Ishikawa (cell line): ENCODE results near the gene AP1S1.

Experiments used
- CEBPB ChIP-seq: IDR thresholded peaks from 2 replicates; pipeline ENCODE4 v1.6.1; 2012
- CREB1 ChIP-seq: IDR thresholded peaks from 2 replicates; pipeline ENCODE4 v1.6.1; 2012; ENCODE audit warnings: low read depth
- EGR1 ChIP-seq: IDR thresholded peaks from 2 replicates; pipeline ENCODE4 v1.6.1; 2012
- EP300 ChIP-seq: IDR thresholded peaks from 2 replicates; pipeline ENCODE4 v1.6.1; 2012; ENCODE audit warnings: borderline replicate concordance
- FOXM1 ChIP-seq: IDR thresholded peaks from 2 replicates; pipeline ENCODE4 v1.6.1; 2012; ENCODE audit warnings: low read depth, borderline replicate concordance
- NFIC ChIP-seq: IDR thresholded peaks from 2 replicates; pipeline ENCODE4 v1.6.1; 2012
- RAD21 ChIP-seq: IDR thresholded peaks from 2 replicates; pipeline ENCODE4 v1.6.1; 2012; ENCODE audit warnings: low read depth
- REST ChIP-seq: IDR thresholded peaks from 2 replicates; pipeline ENCODE4 v1.6.1; 2012; ENCODE audit warnings: low read depth, mild to moderate bottlenecking
- TAF1 ChIP-seq: IDR thresholded peaks from 2 replicates; pipeline ENCODE4 v1.6.1; 2012; ENCODE audit warnings: low read depth, mild to moderate bottlenecking
- TCF12 ChIP-seq: IDR thresholded peaks from 2 replicates; pipeline ENCODE4 v1.6.1; 2012; ENCODE audit warnings: low read depth
- TEAD4 ChIP-seq: IDR thresholded peaks from 2 replicates; pipeline ENCODE4 v1.6.1; 2012
- YY1 ChIP-seq: IDR thresholded peaks from 2 replicates; pipeline ENCODE4 v1.6.1; 2012; ENCODE audit warnings: low read depth
- ZBTB7A ChIP-seq: IDR thresholded peaks from 2 replicates; pipeline ENCODE4 v1.6.1; 2012; ENCODE audit warnings: low read depth
- TF ChIP-seq, protein P1 (sequence below): IDR thresholded peaks from 2 replicates; pipeline ENCODE4 v1.6.1; 2012
- TF ChIP-seq, protein P2 (sequence below): IDR thresholded peaks from 2 replicates; pipeline ENCODE4 v1.6.1; 2012

The AP1S1 gene

DNA sequence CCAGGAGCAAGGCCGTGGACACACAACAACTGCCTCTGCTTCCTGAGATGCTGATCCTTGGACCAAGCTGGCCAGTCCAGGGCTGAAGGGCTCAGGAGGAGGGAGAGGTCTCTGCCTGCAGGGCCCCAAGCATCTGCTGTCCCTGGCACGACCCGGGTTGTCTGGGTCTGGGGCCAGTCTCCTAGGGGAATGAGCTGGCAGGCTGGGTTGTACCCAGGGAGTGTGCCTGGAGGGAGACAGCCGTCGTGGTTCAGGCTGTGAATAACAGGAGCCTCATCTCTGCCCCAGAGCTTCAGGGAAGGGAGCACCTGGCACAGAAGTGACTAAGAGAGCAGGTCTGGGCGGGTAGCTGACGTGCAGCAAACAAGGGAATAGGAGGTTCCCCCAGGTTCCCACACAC lies 45.3 kb upstream of the AP1S1 start:
- no peak for TF ChIP-seq TAF1

DNA sequence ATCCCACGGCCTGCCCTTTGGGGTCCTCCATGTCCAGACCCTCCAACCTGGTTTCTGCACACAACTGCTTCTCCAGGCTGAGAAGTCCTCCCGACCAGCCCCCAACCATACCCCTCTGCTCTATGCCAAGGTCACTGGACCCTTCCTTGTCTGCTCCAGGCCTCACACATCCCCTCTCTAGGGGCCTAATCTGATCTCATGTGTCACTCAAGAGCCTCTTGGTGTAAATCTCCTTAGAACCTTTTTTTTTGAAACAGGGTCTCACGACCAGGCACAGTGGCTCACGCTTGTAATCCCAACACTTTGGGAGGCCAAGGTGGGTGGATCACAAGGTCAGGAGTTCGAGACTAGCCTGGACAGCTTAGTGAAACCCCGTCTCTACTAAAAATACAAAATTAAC lies 44.9 kb upstream of the AP1S1 start:
- TF ChIP-seq, protein P1, sequence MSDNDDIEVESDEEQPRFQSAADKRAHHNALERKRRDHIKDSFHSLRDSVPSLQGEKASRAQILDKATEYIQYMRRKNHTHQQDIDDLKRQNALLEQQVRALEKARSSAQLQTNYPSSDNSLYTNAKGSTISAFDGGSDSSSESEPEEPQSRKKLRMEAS: no peak
- TF ChIP-seq RAD21 (no peak), ZBTB7A (no peak), REST (no peak), CEBPB (no peak), NFIC (no peak), YY1 (no peak), EP300 (no peak), TCF12 (no peak), TAF1 (no peak), FOXM1 (no peak)
- TF ChIP-seq, protein P2, sequence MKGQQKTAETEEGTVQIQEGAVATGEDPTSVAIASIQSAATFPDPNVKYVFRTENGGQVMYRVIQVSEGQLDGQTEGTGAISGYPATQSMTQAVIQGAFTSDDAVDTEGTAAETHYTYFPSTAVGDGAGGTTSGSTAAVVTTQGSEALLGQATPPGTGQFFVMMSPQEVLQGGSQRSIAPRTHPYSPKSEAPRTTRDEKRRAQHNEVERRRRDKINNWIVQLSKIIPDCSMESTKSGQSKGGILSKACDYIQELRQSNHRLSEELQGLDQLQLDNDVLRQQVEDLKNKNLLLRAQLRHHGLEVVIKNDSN: no peak

DNA sequence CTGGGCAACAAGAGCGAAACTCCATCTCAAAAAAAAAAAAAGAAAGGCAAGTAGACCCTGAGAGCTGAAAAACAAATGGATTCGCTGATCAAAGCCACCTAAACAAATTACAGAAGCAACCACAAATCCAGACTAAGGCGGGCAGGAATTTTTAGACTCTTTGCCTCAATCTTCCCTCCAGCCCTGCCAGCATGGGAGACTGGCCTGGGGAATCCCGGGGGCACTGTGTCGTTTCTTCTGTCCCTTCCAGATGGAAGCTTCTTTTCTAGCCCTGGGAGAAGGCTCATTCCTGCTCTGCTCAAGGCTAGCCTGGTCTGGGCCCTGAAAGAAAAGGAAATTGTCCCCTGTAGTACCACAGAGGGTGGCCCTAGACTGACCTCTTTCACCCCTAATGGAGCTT lies 43.0 kb upstream of the AP1S1 start:
- TF ChIP-seq FOXM1: no peak
- TF ChIP-seq YY1: no peak
- TF ChIP-seq, protein P1: no peak
- TF ChIP-seq CEBPB: no peak
- TF ChIP-seq, protein P2: no peak
- no peak for TF ChIP-seq EGR1
- no peak for TF ChIP-seq EP300
- no peak for TF ChIP-seq TCF12
- TF ChIP-seq NFIC: no peak
- no peak for TF ChIP-seq RAD21
- TF ChIP-seq TEAD4: no peak
- TF ChIP-seq REST: no peak
- no peak for TF ChIP-seq TAF1
- no peak for TF ChIP-seq ZBTB7A
- TF ChIP-seq CREB1: no peak

GRCh38 chr7:101112233-101112632 lies 42.0 kb upstream of the AP1S1 start:
- TF ChIP-seq NFIC (no peak), CREB1 (no peak), EGR1 (no peak), CEBPB (no peak), TEAD4 (no peak), ZBTB7A (no peak), TAF1 (no peak), TCF12 (no peak), EP300 (no peak), RAD21 (no peak)
- TF ChIP-seq, protein P2: no peak

DNA sequence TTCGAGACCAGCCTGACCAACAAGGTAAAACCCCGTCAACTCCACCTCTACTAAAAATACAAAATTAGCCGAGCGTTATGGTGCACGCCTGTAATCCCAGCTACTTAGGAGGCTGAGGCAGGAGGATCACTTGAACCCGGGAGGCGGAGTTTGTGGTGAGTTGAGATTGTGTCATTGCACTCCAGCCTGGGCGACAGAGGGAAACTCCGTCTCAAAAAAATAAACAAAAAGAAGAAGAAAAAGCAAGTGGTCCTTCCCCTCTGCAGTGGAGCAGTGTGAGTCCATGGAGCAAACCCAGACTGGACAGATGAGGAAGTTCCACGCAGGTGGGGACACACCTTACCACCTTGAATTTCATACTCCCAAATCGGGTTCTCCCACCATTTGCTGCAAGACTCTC lies 40.4 kb upstream of the AP1S1 start:
- TF ChIP-seq NFIC (no peak), TEAD4 (no peak), CEBPB (no peak), ZBTB7A (no peak), FOXM1 (no peak), RAD21 (no peak), YY1 (no peak), TCF12 (no peak), CREB1 (no peak), TAF1 (no peak), EP300 (no peak), REST (no peak), EGR1 (no peak)
- TF ChIP-seq, protein P2: no peak
- TF ChIP-seq, protein P1: no peak
